ENCODE data around the gene PCSK4. TPM values are rescaled to one million over a fixed set of nuclear protein-coding genes. Genes with fewer than 3 reads are reported as not detected.
A peak's percentile ranks its signal among the peaks of the same experiment; 100 is the strongest.

The PCSK4 gene
- total and polyA plus RNA-seq, 10 of the 15 experiments (the other 5 are each of a cell fraction or from before 2014, with no cell fraction given), result 0.27 to 0.99 (median 0.40) TPM; not detected in 3

DNA sequence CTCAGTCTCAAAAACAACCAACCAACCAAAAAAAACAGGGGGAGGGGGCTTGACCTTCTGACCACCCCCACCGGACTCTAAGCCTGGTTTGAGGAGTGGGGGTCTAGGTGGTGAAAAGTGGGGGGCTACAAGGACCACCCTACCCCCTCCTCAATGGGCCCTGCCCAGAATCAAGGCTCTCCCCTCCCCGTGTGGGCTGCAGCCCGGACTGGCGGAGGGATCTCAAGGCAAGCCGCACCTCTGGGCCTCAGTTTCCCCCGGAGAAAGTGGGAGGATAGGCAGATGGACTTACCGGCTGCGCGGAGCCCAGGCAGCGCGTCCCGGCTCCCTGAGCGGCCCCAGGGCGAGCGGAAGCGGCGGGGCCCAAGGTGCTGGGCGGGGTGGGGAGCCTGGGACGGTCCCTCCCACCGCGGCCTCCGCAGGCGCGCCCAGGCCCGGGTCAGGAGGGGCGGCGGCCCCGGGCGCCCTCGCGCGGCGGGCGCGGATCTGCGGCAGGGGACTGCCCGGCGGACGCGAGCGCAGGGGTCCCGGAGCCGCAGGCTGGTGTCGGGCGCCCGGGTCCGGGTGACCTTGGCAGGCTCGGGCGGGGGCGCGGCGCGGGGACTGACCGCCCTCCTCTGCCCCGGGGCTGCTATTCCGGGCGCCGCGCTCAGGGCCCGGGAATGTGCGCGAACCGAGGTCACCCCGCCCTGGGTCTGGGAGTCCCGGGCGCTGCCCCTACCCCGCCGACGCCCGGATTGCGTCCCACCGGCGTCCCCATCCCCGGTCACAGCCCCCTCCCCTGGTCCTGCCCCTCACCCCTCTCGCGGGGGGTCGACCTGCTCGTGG, 22.7 kb upstream of the PCSK4 start, which contains the start of gene ADAMTSL5 (continued):
- TF ChIP-seq, protein P1, sequence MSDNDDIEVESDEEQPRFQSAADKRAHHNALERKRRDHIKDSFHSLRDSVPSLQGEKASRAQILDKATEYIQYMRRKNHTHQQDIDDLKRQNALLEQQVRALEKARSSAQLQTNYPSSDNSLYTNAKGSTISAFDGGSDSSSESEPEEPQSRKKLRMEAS (IDR thresholded peaks at IDR 0.05; ENCODE audit: low read depth, low read length), result no peak
- TF ChIP-seq ZNF622 (IDR thresholded peaks at IDR 0.05) (no peak), PAX5 (IDR thresholded peaks at IDR 0.05; ENCODE audit: borderline replicate concordance, low read depth, low read length) (no peak), ZNF384 (IDR thresholded peaks at IDR 0.05; ENCODE audit: borderline replicate concordance, low read depth, low read length) (no peak), RB1 (IDR thresholded peaks at IDR 0.05; ENCODE audit: borderline replicate concordance) (no peak), NBN (IDR thresholded peaks at IDR 0.05) (no peak), SMARCA5 (IDR thresholded peaks at IDR 0.05) (no peak), GABPA (IDR thresholded peaks at IDR 0.05; ENCODE audit: low read depth) (no peak)
- TF ChIP-seq, protein P2, sequence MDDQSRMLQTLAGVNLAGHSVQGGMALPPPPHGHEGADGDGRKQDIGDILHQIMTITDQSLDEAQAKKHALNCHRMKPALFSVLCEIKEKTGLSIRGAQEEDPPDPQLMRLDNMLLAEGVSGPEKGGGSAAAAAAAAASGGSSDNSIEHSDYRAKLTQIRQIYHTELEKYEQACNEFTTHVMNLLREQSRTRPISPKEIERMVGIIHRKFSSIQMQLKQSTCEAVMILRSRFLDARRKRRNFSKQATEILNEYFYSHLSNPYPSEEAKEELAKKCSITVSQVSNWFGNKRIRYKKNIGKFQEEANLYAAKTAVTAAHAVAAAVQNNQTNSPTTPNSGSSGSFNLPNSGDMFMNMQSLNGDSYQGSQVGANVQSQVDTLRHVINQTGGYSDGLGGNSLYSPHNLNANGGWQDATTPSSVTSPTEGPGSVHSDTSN (IDR thresholded peaks at IDR 0.05; ENCODE audit: insufficient replicate concordance, low read depth, low read length), result no peak
- TF ChIP-seq, protein P3, sequence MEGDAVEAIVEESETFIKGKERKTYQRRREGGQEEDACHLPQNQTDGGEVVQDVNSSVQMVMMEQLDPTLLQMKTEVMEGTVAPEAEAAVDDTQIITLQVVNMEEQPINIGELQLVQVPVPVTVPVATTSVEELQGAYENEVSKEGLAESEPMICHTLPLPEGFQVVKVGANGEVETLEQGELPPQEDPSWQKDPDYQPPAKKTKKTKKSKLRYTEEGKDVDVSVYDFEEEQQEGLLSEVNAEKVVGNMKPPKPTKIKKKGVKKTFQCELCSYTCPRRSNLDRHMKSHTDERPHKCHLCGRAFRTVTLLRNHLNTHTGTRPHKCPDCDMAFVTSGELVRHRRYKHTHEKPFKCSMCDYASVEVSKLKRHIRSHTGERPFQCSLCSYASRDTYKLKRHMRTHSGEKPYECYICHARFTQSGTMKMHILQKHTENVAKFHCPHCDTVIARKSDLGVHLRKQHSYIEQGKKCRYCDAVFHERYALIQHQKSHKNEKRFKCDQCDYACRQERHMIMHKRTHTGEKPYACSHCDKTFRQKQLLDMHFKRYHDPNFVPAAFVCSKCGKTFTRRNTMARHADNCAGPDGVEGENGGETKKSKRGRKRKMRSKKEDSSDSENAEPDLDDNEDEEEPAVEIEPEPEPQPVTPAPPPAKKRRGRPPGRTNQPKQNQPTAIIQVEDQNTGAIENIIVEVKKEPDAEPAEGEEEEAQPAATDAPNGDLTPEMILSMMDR (IDR thresholded peaks at IDR 0.05 in 2 of 3, conservative IDR thresholded peaks at IDR 0.05 in 1 of 3; ENCODE audit: control insufficient read depth in 2 of 3, extremely low read depth in 1 of 3, insufficient read depth in 1 of 3, low read depth in 3 of 3, low read length in 3 of 3), result peak in 1 of 3 experiments; percentile 14; a peak in 2 of 6 replicates

Measured in GM12878 (cell line).